ENCODE data around the gene TBC1D2.

The TBC1D2 gene

GRCh38 chr9:98185611-98186171, 69.8 kb downstream of the TBC1D2 start:
- in situ Hi-C loops (cut with HindIII; ENCODE audit: low sequenced_read_pairs) = no loop called here
- TF ChIP-seq CTCF (IDR thresholded peaks at IDR 0.05; ENCODE audit: low read depth, low read length) = no peak
- no peak overlapping the region for H3K4me3 ChIP-seq (ENCODE audit: low read depth, low read length)
- DNase-seq (ENCODE audit: low read depth, low spot score) = no peak

- no peak overlapping the region for H3K4me3 ChIP-seq (ENCODE audit: low read depth, low read length)
- no peak for TF ChIP-seq CTCF (IDR thresholded peaks at IDR 0.05; ENCODE audit: low read depth, low read length)
- DNase-seq (ENCODE audit: low read depth, low spot score) = no peak
- in situ Hi-C loops (cut with HindIII; ENCODE audit: low sequenced_read_pairs) = no loop called here
These were observed 70.4 kb downstream of the TBC1D2 start for GRCh38 chr9:98185021-98185567.

GRCh38 chr9:98184326-98184725, 71.1 kb downstream of the TBC1D2 start:
- in situ Hi-C loops (cut with HindIII; ENCODE audit: low sequenced_read_pairs) = no loop called here
- TF ChIP-seq CTCF (IDR thresholded peaks at IDR 0.05; ENCODE audit: low read depth, low read length) = no peak
- H3K4me3 ChIP-seq (ENCODE audit: low read depth, low read length) = no peak overlapping the region
- DNase-seq (ENCODE audit: low read depth, low spot score) = no peak

- no peak for DNase-seq (ENCODE audit: low read depth, low spot score)
- in situ Hi-C loops (cut with HindIII; ENCODE audit: low sequenced_read_pairs) = no loop called here
- H3K4me3 ChIP-seq (ENCODE audit: low read depth, low read length) = no peak overlapping the region
- no peak for TF ChIP-seq CTCF (IDR thresholded peaks at IDR 0.05; ENCODE audit: low read depth, low read length)
These were observed 72.4 kb downstream of the TBC1D2 start for GRCh38 chr9:98182889-98183599.

GRCh38 chr9:98182069-98182820, 73.2 kb downstream of the TBC1D2 start:
- DNase-seq (ENCODE audit: low read depth, low spot score) = no peak
- in situ Hi-C loops (cut with HindIII; ENCODE audit: low sequenced_read_pairs) = no loop called here
- TF ChIP-seq CTCF (IDR thresholded peaks at IDR 0.05; ENCODE audit: low read depth, low read length) = no peak
- H3K4me3 ChIP-seq (ENCODE audit: low read depth, low read length) = no peak overlapping the region

- in situ Hi-C loops (cut with HindIII; ENCODE audit: low sequenced_read_pairs) = no loop called here
- TF ChIP-seq CTCF (IDR thresholded peaks at IDR 0.05; ENCODE audit: low read depth, low read length) = no peak
- no peak for DNase-seq (ENCODE audit: low read depth, low spot score)
- no peak overlapping the region for H3K4me3 ChIP-seq (ENCODE audit: low read depth, low read length)
These were observed 73.7 kb downstream of the TBC1D2 start for GRCh38 chr9:98181746-98182068.
